Breast epithelium (tissue), 4 donors: ENCODE measurements around the gene ST6GALNAC6. TPM values are rescaled to one million over a fixed set of nuclear protein-coding genes. Genes with fewer than 3 reads are reported as not detected.
"Not testable (repeated sequence)": the region's sequence is repeated elsewhere in the genome, so short reads cannot be mapped to it uniquely, and the experiment has no call there.

Experiments
- DNase-seq, 2 donors: peaks; one replicate each; pipeline ENCODE4 v3.0.0-alpha.2; 2019; ENCODE audit warnings: low spot score in 2 of 2
- H3K27ac ChIP-seq, 2 donors: fragments of 200-600 bp; sonication (generic) in 1 of 2; one replicate each; pipeline ENCODE4 v1.5.1; 2016 to 2019; ENCODE audit warnings: mild to moderate bottlenecking in 1 of 2
- H3K27me3 ChIP-seq, 2 donors: fragments of 200-600 bp; sonication (generic) in 1 of 2; one replicate each; pipeline versions ENCODE4 v1.5.1 to v1.6.0; 2017 to 2019; ENCODE audit warnings: control low read depth in 1 of 2, mild to moderate bottlenecking in 1 of 2
- H3K36me3 ChIP-seq: fragments of 200-600 bp; one replicate; pipeline ENCODE4 v1.5.1; 2019
- H3K4me1 ChIP-seq, 2 donors: fragments of 200-600 bp; sonication (generic); one replicate each; pipeline ENCODE4 v1.5.1; 2016 to 2019; ENCODE audit warnings: control low read depth in 1 of 2
- H3K4me3 ChIP-seq, 3 donors: fragments of 200-600 bp; sonication (generic); 1 replicate in 2 of 3; 2 replicates in 1 of 3; pipeline ENCODE4 v1.5.1; 2016 to 2019; ENCODE audit warnings: mild to moderate bottlenecking in 3 of 3, moderate library complexity in 2 of 3
- H3K9me3 ChIP-seq, 2 donors: fragments of 200-600 bp; sonication (generic) in 1 of 2; one replicate each; pipeline ENCODE4 v1.5.1; 2016 to 2019; ENCODE audit warnings: control low read depth in 1 of 2
- CTCF ChIP-seq, 3 donors: fragments of 450-650 bp; IDR thresholded peaks; one replicate each; pipeline ENCODE4 v1.5.1; 2016 to 2017; ENCODE audit warnings: antibody characterized with exemption in 3 of 3, mild to moderate bottlenecking in 3 of 3, moderate library complexity in 3 of 3
- POLR2A ChIP-seq: fragments of 450-650 bp; IDR thresholded peaks from one replicate; pipeline ENCODE4 v1.6.1; 2016; ENCODE audit warnings: antibody characterized with exemption, mild to moderate bottlenecking, moderate library complexity
- POLR2AphosphoS5 ChIP-seq, 3 donors: sonication (generic); formaldehyde crosslinking; IDR thresholded peaks; one replicate each; pipeline ENCODE4 v1.6.1; 2017; ENCODE audit warnings: antibody characterized with exemption in 3 of 3
- intact Hi-C: fragments of 100-400 bp; cut with DNase I; formaldehyde crosslinking; loops from one replicate; pipeline ENCODE4 v1.15.1; 2023; ENCODE audit warnings: low total_unique reads
- total RNA-seq, 3 donors: library from RNA; depleted of rRNA; stranded (reverse); fragments of >200 nt; gene quantifications; one replicate each; pipeline ENCODE4 v1.1.0, GENCODE V29; 2016

ST6GALNAC6 gene
- total RNA-seq, 3 donors from 2014 or later: 61.5 to 175 (median 103) TPM

GRCh38 chr9:127870887-127871286 is 28.5 kb downstream of the ST6GALNAC6 start:
- Histone ChIP-seq H3K4me1 (peaks cover 7 to 24% of the 10 kb centered on the region in 2 donors), H3K4me3 (no peak overlapping the region), H3K36me3 (no peaks in the 10 kb centered on the region), H3K27ac (no peak overlapping the region), H3K9me3 (no peaks in the 10 kb centered on the region), H3K27me3 (no peaks in the 10 kb centered on the region)
- TF ChIP-seq CTCF (IDR thresholded peaks at IDR 0.05): no peak
- no peak for TF ChIP-seq POLR2A
- TF ChIP-seq POLR2AphosphoS5 (IDR thresholded peaks at IDR 0.05): no peak
- intact Hi-C loops: loop anchor here (10.0 kb wide), 1 partner anchor 86 kb away; the partner anchor contains the start of gene CDK9
- DNase-seq: no peak

- not testable (repeated sequence) for H3K4me3 ChIP-seq, H3K27me3 ChIP-seq, H3K27ac ChIP-seq, DNase-seq, H3K9me3 ChIP-seq, H3K36me3 ChIP-seq
- TF ChIP-seq CTCF (IDR thresholded peaks at IDR 0.05): peak in 1 of 3 donors; percentile 1
- intact Hi-C loops: loop anchor here (10.0 kb wide), 1 partner anchor 85 kb away; the partner anchor contains the start of gene CDK9
- H3K4me1 ChIP-seq: peaks cover 7 to 16% of the 10 kb centered on the region in 2 donors
Measured at GRCh38 chr9:127870153-127870491, 29.3 kb downstream of the ST6GALNAC6 start.

DNA sequence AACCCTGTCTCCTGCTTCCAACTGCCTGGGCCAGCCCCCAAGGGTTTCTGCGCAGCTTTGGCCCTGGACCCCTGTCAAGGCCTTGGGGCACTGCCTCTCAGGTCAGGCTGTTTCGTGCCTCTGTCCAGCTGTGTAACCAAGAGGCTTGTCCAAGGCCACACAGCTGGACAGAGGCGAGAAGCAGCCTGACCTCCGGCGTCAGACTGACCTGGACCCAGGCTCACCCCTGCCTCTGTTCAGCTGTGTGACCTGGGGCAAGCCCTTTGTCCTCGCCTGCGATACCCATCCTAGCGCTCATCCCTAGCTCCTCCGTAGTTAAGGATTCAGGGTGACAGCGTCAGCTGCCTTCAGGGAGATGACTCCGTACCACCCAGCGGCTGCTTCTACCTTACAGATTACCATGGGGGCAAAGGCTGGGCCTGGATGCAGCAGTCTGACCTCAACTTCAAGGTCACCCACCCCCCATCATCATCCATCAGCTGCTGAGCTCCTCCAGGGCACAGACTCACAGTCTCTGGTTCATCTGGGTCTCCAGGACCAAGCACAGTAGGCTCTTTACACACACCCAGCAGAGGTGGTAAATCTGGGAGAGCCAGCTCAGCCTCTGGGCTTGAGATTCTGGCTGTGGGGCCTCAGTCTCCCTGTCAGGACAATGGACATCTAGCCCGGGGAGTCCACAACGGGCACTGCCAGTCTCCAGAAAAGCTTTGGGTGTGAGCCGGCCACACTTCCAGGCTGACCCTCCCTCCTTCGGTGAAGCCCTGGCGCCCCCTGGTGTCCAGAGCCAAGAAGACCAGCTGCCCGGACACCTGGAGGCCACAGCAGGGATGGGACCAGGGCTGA is 29.9 kb downstream of the ST6GALNAC6 start:
- Histone ChIP-seq H3K9me3 (no peaks in the 10 kb centered on the region), H3K36me3 (no peaks in the 10 kb centered on the region), H3K4me3 (no peak overlapping the region), H3K4me1 (peaks cover 3 to 10% of the 10 kb centered on the region in 2 donors), H3K27ac (peak overlapping the region in 1 of 2 donors; percentile 8), H3K27me3 (no peaks in the 10 kb centered on the region)
- intact Hi-C loops: loop anchor here (5.0 to 10.0 kb wide), 2 partner anchors 53 to 85 kb away; partner anchors contain the start of gene CDK9
- DNase-seq: peak; percentile 76 to 84
- peak; percentile 42 to 61 (median 51) for TF ChIP-seq POLR2AphosphoS5 (IDR thresholded peaks at IDR 0.05)
- peak; percentile 70 to 94 (median 92) for TF ChIP-seq CTCF (IDR thresholded peaks at IDR 0.05)
- TF ChIP-seq POLR2A: no peak

DNA sequence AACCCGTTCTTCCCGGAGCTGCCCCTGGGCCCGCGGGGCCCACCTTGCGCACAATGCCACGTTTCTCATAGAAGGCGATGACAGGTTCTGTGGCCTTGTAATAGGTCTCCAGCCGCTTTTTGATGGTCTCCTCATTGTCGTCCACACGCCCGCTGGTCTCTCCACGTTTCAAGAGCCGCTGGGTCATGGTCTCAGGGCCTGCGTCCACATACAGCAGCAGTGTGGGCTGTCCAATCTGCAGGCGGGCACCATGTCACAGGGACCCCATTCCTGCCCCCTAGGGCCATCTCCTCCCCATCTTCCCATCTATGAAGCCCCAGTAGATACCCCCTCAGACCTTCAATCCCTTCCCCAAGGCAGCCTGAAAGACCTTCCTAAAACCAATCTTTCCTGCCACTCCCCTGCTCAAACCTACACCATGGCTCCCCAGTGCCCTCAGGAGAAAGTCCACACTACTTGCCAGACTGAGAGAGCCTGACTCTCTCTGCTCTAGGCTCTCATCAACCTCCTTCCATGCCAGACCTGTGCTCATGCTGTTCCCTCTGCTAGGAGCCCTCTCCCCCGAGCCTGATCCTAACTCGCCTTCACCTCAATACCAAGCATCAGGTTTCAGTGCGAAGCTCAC is 31.0 kb downstream of the ST6GALNAC6 start:
- Histone ChIP-seq H3K4me3 (no peak overlapping the region), H3K36me3 (no peaks in the 10 kb centered on the region), H3K9me3 (no peaks in the 10 kb centered on the region), H3K4me1 (no peaks in the 10 kb centered on the region), H3K27me3 (no peaks in the 10 kb centered on the region), H3K27ac (peak overlapping the region in 1 of 2 donors; percentile 17)
- intact Hi-C loops: loop anchor here (5.0 kb wide), 1 partner anchor 54 kb away; no protein-coding TSS in a partner anchor
- TF ChIP-seq CTCF (IDR thresholded peaks at IDR 0.05): no peak
- no peak for TF ChIP-seq POLR2A
- no peak for TF ChIP-seq POLR2AphosphoS5 (IDR thresholded peaks at IDR 0.05)
- no peak for DNase-seq
